Measurements from ENCODE around the gene CNOT1. TPM values are rescaled to one million over a fixed set of nuclear protein-coding genes. Genes with fewer than 3 reads are reported as not detected.
A peak's percentile ranks its signal among the peaks of the same experiment; 100 is the strongest.

Gene CNOT1
- total RNA-seq, 6 donors from 2014 or later, result 78.9 to 158 (median 151) TPM

GRCh38 chr16:58515125-58515870 is 114.3 kb downstream of the CNOT1 start, which contains the start of gene SETD6:
Gene SETD6 (plus strand): TSS chr16:58515517. CDS start chr16:58515538, 21 bp downstream.
- peak within 1 kb of the TSS; percentile 77 to 80 (median 80) for H3K27ac ChIP-seq
- H3K9me3 ChIP-seq, result no peaks in the 10 kb centered on the region
- H3K27me3 ChIP-seq, result no peaks in the 10 kb centered on the region
- peaks cover 18 to 42% (median 35%) of the 10 kb centered on the region in 4 donors for H3K36me3 ChIP-seq
- peak; percentile 93 to 99 for DNase-seq
- WGBS, 2 donors, result 0 to 1% methylated on average over 2 to 66 of the region's 80 CpGs
- ATAC-seq (ENCODE audit: low FRiP score in 2 of 2), result peak; percentile 96 to 97
- H3K4me1 ChIP-seq, result peaks cover 14 to 28% (median 15%) of the 10 kb centered on the region in 4 donors
- peak within 1 kb of the TSS; percentile 54 to 98 (median 92) for H3K4me3 ChIP-seq
- peak in 5 of 6 experiments; percentile 10 to 72 (median 42) for TF ChIP-seq CTCF (IDR thresholded peaks at IDR 0.05)
- TF ChIP-seq POLR2A (IDR thresholded peaks at IDR 0.05), result peak in 1 of 4 donors; percentile 44
- TF ChIP-seq EP300 (IDR thresholded peaks at IDR 0.05), result peak in 1 of 4 donors; percentile 5
- TF ChIP-seq POLR2AphosphoS5 (IDR thresholded peaks at IDR 0.05), result peak; percentile 34 to 70

- DNase-seq (no peak), ATAC-seq (ENCODE audit: low FRiP score in 2 of 2) (no peak)
- TF ChIP-seq POLR2A (IDR thresholded peaks at IDR 0.05) (no peak), POLR2AphosphoS5 (IDR thresholded peaks at IDR 0.05) (no peak), EP300 (IDR thresholded peaks at IDR 0.05) (no peak), CTCF (IDR thresholded peaks at IDR 0.05) (no peak)
- no peaks in the 10 kb centered on the region for H3K27me3 ChIP-seq
- peaks cover 14 to 28% (median 15%) of the 10 kb centered on the region in 4 donors for H3K4me1 ChIP-seq
- no peaks in the 10 kb centered on the region for H3K9me3 ChIP-seq
- H3K4me3 ChIP-seq, result no peak overlapping the region
- WGBS, 2 donors, result 90% methylated on average over 3 of the region's 3 CpGs
- peaks cover 12 to 32% (median 22%) of the 10 kb centered on the region in 4 donors for H3K36me3 ChIP-seq
- H3K27ac ChIP-seq, result no peak overlapping the region
Observed at GRCh38 chr16:58513874-58514273, 115.8 kb downstream of the CNOT1 start.

GRCh38 chr16:58511933-58512815 is 117.5 kb downstream of the CNOT1 start:
- DNase-seq, result peak; percentile 68 to 79

More at GRCh38 chr16:58511933-58512815, 117.5 kb downstream of the CNOT1 start:
- TF ChIP-seq POLR2A (IDR thresholded peaks at IDR 0.05) (no peak), CTCF (IDR thresholded peaks at IDR 0.05) (peak; percentile 68 to 75 (median 70)), POLR2AphosphoS5 (IDR thresholded peaks at IDR 0.05) (no peak), EP300 (IDR thresholded peaks at IDR 0.05) (no peak)
- H3K4me3 ChIP-seq, result no peak overlapping the region
- peaks cover 14 to 28% (median 15%) of the 10 kb centered on the region in 4 donors for H3K4me1 ChIP-seq
- 48 to 60% methylated on average over 9 to 17 of the region's 17 CpGs for WGBS, 2 donors
- no peaks in the 10 kb centered on the region for H3K27me3 ChIP-seq
- peak in 1 of 2 donors; percentile 30 for ATAC-seq (ENCODE audit: low FRiP score in 2 of 2)
- H3K9me3 ChIP-seq, result no peaks in the 10 kb centered on the region
- no peak overlapping the region for H3K27ac ChIP-seq
- H3K36me3 ChIP-seq, result peaks cover 0 to 17% (median 5%) of the 10 kb centered on the region in 4 donors

Measured in upper lobe of left lung (tissue), 6 donors.